Tibial nerve (tissue), 4 donors: Measurements from ENCODE around the gene ACOT8. TPM values are rescaled to one million over a fixed set of nuclear protein-coding genes. Genes with fewer than 3 reads are reported as not detected.

Experiments used
- DNase-seq, 2 donors: peaks; one replicate each; pipeline ENCODE4 v3.0.0-alpha.2; 2019; ENCODE audit warnings: low spot score in 2 of 2
- H3K27ac ChIP-seq, 4 donors: fragments of 200-600 bp; sonication (generic) in 3 of 4; one replicate each; pipeline ENCODE4 v1.5.1; 2017 to 2019; ENCODE audit warnings: mild to moderate bottlenecking in 1 of 4
- H3K27me3 ChIP-seq, 2 donors: fragments of 200-600 bp; sonication (generic) in 1 of 2; one replicate each; pipeline versions ENCODE4 v1.5.1 to v1.6.0; 2017 to 2019
- H3K36me3 ChIP-seq, 3 donors: fragments of 200-600 bp; sonication (generic); one replicate each; pipeline ENCODE4 v1.5.1; 2018 to 2019
- H3K4me1 ChIP-seq, 4 donors: fragments of 200-600 bp; sonication (generic) in 3 of 4; one replicate each; pipeline ENCODE4 v1.5.1; 2017 to 2019
- H3K4me3 ChIP-seq, 4 donors: fragments of 200-600 bp; sonication (generic) in 3 of 4; one replicate each; pipeline ENCODE4 v1.5.1; 2017 to 2019; ENCODE audit warnings: mild to moderate bottlenecking in 1 of 4, moderate library complexity in 1 of 4
- H3K9me3 ChIP-seq, 4 donors: fragments of 200-600 bp; sonication (generic) in 3 of 4; one replicate each; pipeline ENCODE4 v1.5.1; 2017 to 2019
- EP300 ChIP-seq, 2 donors: sonication (generic); formaldehyde crosslinking; IDR thresholded peaks; one replicate each; pipeline ENCODE4 v1.6.1; 2017; ENCODE audit warnings: antibody characterized with exemption in 2 of 2, mild to moderate bottlenecking in 1 of 2
- POLR2A ChIP-seq, 2 donors: fragments of 450-650 bp; IDR thresholded peaks; one replicate each; pipeline ENCODE4 v1.6.1; 2017; ENCODE audit warnings: antibody characterized with exemption in 2 of 2, mild to moderate bottlenecking in 2 of 2, moderate library complexity in 2 of 2
- WGBS, 2 donors: methylation state at CpG; one replicate each; pipeline ENCODE4 v1.1.5; 2018; 5-methylcytosine and 5-hydroxymethylcytosine counted together
- total RNA-seq, 4 donors: library from RNA; depleted of rRNA; stranded (reverse); fragments of >200 nt; gene quantifications; one replicate each; pipeline ENCODE4 v1.1.0, GENCODE V29; 2016
- TF ChIP-seq, protein P1 (sequence below), 5 experiments: fragments of 200-600 bp in 3 of 5; fragments of 450-650 bp in 2 of 5; sonication (generic) in 3 of 5; IDR thresholded peaks; one replicate each; pipeline ENCODE4 v1.5.1; 2016 to 2019; ENCODE audit warnings: antibody characterized with exemption in 5 of 5, mild to moderate bottlenecking in 3 of 5, moderate library complexity in 2 of 5

ACOT8 gene
- total RNA-seq, 4 donors from 2014 or later = 44.4 to 58.4 (median 52.5) TPM

DNA sequence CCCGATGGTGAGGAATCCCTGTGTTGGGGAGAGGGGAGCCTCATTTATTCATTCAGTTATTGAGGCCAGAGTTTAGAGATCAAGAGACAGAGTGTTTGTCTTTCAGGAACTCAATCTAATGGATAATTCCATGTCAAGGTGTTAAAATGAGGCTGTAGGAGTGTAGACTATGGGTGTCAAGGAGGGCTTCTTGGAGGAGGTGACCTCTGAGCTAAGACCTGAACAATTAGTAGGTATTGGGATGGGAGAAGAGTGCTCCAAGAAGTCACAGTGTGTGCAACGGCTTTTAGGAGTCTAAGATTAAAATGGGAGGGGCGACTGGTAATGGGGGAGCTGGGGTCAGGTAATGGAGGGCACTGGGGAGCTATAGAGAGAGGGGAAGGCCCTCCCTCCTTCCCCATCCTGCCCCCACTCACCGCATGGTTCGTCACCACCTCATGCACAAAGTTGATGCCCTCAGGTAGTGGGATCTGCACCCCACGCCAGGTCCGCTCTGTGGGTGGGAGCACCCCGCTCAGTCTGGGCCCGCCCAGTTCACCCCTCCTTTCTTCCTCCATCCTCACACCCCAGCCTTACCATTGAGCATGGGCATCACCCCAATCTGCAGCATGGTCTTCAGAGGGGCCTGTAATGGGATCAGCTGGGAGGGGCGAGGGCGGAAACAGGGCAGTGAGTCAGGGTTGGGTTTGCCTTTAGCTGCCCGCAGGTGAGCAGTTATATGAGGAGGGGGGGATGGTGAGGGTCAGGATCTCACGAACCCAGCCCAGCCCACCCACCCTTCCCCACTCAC lies 42.0 kb upstream of the ACOT8 start:
- Histone ChIP-seq H3K9me3 (no peaks in the 10 kb centered on the region), H3K36me3 (peaks cover 0 to 99% (median 23%) of the 10 kb centered on the region in 3 donors), H3K27me3 (no peaks in the 10 kb centered on the region), H3K27ac (no peak overlapping the region), H3K4me1 (no peaks in the 10 kb centered on the region), H3K4me3 (no peak overlapping the region)
- 87 to 88% methylated on average over 13 of the region's 13 CpGs for WGBS, 2 donors
- no peak for DNase-seq
- no peak for TF ChIP-seq EP300 (IDR thresholded peaks at IDR 0.05)
- TF ChIP-seq, protein P1, sequence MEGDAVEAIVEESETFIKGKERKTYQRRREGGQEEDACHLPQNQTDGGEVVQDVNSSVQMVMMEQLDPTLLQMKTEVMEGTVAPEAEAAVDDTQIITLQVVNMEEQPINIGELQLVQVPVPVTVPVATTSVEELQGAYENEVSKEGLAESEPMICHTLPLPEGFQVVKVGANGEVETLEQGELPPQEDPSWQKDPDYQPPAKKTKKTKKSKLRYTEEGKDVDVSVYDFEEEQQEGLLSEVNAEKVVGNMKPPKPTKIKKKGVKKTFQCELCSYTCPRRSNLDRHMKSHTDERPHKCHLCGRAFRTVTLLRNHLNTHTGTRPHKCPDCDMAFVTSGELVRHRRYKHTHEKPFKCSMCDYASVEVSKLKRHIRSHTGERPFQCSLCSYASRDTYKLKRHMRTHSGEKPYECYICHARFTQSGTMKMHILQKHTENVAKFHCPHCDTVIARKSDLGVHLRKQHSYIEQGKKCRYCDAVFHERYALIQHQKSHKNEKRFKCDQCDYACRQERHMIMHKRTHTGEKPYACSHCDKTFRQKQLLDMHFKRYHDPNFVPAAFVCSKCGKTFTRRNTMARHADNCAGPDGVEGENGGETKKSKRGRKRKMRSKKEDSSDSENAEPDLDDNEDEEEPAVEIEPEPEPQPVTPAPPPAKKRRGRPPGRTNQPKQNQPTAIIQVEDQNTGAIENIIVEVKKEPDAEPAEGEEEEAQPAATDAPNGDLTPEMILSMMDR (IDR thresholded peaks at IDR 0.05) = no peak
- TF ChIP-seq POLR2A (IDR thresholded peaks at IDR 0.05) = no peak

DNA sequence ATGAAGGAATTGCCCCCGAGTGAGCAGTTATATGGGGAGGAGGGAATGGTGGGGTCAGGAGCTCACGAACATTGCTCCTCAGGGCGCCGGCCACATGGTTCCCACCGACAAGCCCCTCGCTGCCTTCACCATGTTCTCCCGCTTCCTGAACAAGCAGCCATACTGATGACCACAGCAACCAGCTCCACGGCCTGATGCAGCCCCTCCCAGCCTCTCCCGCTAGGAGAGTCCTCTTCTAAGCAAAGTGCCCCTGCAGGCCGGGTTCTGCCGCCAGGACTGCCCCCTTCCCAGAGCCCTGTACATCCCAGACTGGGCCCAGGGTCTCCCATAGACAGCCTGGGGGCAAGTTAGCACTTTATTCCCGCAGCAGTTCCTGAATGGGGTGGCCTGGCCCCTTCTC lies 41.1 kb upstream of the ACOT8 start:
- Histone ChIP-seq H3K27me3 (no peaks in the 10 kb centered on the region), H3K4me3 (no peak overlapping the region), H3K27ac (no peak overlapping the region), H3K36me3 (peaks cover 0 to 99% (median 31%) of the 10 kb centered on the region in 3 donors), H3K4me1 (no peaks in the 10 kb centered on the region), H3K9me3 (no peaks in the 10 kb centered on the region)
- TF ChIP-seq, protein P1 (IDR thresholded peaks at IDR 0.05) = no peak
- no peak for TF ChIP-seq EP300 (IDR thresholded peaks at IDR 0.05)
- TF ChIP-seq POLR2A (IDR thresholded peaks at IDR 0.05) = no peak
- WGBS, 2 donors = 70 to 73% methylated on average over 10 to 12 of the region's 12 CpGs
- DNase-seq = no peak

DNA sequence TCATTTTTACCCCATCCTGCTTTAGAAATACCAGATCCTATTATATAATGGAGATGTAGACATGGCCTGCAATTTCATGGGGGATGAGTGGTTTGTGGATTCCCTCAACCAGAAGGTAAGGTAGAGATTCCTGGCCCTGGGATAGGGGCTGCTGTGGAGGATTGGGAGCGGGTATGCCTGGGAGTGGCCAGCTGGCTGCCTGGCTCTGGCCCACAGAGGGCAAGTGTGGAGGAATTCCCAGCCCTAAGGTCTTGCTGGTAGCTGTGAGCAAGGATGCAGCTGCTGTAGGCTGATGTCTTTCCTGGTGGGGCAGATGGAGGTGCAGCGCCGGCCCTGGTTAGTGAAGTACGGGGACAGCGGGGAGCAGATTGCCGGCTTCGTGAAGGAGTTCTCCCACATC lies 40.5 kb upstream of the ACOT8 start:
- TF ChIP-seq, protein P1 (IDR thresholded peaks at IDR 0.05) = no peak
- TF ChIP-seq EP300 (IDR thresholded peaks at IDR 0.05) (no peak), POLR2A (IDR thresholded peaks at IDR 0.05) (no peak)
- no peak overlapping the region for H3K4me3 ChIP-seq
- H3K27me3 ChIP-seq = no peaks in the 10 kb centered on the region
- DNase-seq = no peak
- H3K4me1 ChIP-seq = peaks cover 0 to 4% (median 2%) of the 10 kb centered on the region in 4 donors
- 90 to 94% methylated on average over 6 to 7 of the region's 7 CpGs for WGBS, 2 donors
- H3K36me3 ChIP-seq = peaks cover 0 to 99% (median 31%) of the 10 kb centered on the region in 3 donors
- H3K27ac ChIP-seq = no peak overlapping the region
- no peaks in the 10 kb centered on the region for H3K9me3 ChIP-seq

DNA sequence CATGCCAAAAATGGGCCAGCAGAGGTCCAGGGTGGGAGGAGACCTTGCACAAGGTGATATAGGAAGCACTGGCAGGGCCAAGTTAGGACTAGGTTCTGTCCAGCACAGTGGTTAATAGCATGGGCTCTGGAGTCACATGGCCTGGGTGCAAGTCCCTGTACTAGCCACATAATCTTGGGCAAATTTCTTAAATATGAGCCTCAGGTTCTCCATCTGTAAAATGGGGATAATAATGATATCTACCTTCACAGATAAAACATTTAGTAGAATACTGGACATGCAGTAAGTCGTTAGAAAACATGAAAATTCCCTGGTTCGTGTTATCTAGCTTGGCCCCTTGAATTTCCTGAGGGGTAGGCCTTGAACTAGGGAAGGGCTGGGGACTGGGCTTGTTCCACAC lies 40.1 kb upstream of the ACOT8 start:
- no peak for DNase-seq
- H3K36me3 ChIP-seq = peaks cover 0 to 99% (median 31%) of the 10 kb centered on the region in 3 donors
- TF ChIP-seq, protein P1 (IDR thresholded peaks at IDR 0.05) = no peak
- TF ChIP-seq EP300 (IDR thresholded peaks at IDR 0.05) (no peak), POLR2A (IDR thresholded peaks at IDR 0.05) (no peak)
- WGBS, 2 donors = 64 to 72% methylated on average over 2 of the region's 2 CpGs
- H3K27ac ChIP-seq = no peak overlapping the region
- H3K4me1 ChIP-seq = peaks cover 0 to 8% (median 4%) of the 10 kb centered on the region in 4 donors
- H3K9me3 ChIP-seq = no peaks in the 10 kb centered on the region
- no peak overlapping the region for H3K4me3 ChIP-seq
- H3K27me3 ChIP-seq = no peaks in the 10 kb centered on the region

DNA sequence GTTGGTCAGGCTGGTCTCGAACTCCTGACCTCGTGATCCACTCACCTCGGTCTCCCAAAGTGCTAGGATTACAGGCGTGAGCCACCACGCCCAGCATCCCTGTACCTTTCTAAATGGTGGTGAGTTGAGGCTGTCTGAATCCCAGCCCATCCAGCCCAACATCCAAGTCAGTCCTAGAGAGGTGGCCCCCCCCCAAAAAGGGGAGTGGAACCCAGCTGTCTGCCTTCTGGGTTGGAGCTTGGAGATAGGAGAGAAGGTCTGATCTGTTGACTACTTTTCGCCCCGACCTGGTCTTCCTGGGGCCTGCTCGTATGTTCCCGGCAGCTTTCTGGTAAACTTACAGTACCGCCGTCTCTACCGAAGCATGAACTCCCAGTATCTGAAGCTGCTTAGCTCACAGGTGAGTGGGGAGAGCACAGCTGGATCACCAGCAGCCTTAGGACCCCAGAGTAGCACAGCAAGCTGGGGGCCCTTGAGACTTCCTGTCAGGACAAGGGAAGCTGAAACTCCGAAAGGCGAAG lies 39.5 kb upstream of the ACOT8 start:
- Histone ChIP-seq H3K9me3 (no peaks in the 10 kb centered on the region), H3K4me1 (peaks cover 0 to 14% (median 10%) of the 10 kb centered on the region in 4 donors), H3K4me3 (no peak overlapping the region), H3K36me3 (peaks cover 0 to 95% (median 31%) of the 10 kb centered on the region in 3 donors), H3K27me3 (no peaks in the 10 kb centered on the region), H3K27ac (no peak overlapping the region)
- no peak for DNase-seq
- 93 to 95% methylated on average over 12 to 14 of the region's 14 CpGs for WGBS, 2 donors
- TF ChIP-seq POLR2A (IDR thresholded peaks at IDR 0.05) (no peak), EP300 (IDR thresholded peaks at IDR 0.05) (no peak)
- TF ChIP-seq, protein P1 (IDR thresholded peaks at IDR 0.05) = no peak
